ENCODE measurements around the gene JAG2.
A peak's percentile ranks its signal among the peaks of the same experiment; 100 is the strongest.

The JAG2 gene

GRCh38 chr14:105096206-105096875 lies 72.2 kb downstream of the JAG2 start:
- DNase-seq (ENCODE audit: low read depth), result no peak
- TF ChIP-seq, protein P1, sequence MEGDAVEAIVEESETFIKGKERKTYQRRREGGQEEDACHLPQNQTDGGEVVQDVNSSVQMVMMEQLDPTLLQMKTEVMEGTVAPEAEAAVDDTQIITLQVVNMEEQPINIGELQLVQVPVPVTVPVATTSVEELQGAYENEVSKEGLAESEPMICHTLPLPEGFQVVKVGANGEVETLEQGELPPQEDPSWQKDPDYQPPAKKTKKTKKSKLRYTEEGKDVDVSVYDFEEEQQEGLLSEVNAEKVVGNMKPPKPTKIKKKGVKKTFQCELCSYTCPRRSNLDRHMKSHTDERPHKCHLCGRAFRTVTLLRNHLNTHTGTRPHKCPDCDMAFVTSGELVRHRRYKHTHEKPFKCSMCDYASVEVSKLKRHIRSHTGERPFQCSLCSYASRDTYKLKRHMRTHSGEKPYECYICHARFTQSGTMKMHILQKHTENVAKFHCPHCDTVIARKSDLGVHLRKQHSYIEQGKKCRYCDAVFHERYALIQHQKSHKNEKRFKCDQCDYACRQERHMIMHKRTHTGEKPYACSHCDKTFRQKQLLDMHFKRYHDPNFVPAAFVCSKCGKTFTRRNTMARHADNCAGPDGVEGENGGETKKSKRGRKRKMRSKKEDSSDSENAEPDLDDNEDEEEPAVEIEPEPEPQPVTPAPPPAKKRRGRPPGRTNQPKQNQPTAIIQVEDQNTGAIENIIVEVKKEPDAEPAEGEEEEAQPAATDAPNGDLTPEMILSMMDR (IDR thresholded peaks at IDR 0.05; ENCODE audit: insufficient read depth, low read depth, low read length, missing control alignments), result no peak
- H3K4me3 ChIP-seq (ENCODE audit: low read length), result no peak overlapping the region

- DNase-seq (ENCODE audit: low read depth), result no peak
- H3K4me3 ChIP-seq (ENCODE audit: low read length), result no peak overlapping the region
- TF ChIP-seq, protein P1 (IDR thresholded peaks at IDR 0.05; ENCODE audit: insufficient read depth, low read depth, low read length, missing control alignments), result no peak
Observed at GRCh38 chr14:105095236-105095805, 73.3 kb downstream of the JAG2 start.

- H3K4me3 ChIP-seq (ENCODE audit: low read length), result peak overlapping the region; percentile 64
- TF ChIP-seq, protein P1 (IDR thresholded peaks at IDR 0.05; ENCODE audit: insufficient read depth, low read depth, low read length, missing control alignments), result no peak
- DNase-seq (ENCODE audit: low read depth), result no peak
Observed at GRCh38 chr14:105094193-105094907, 74.2 kb downstream of the JAG2 start.

DNA sequence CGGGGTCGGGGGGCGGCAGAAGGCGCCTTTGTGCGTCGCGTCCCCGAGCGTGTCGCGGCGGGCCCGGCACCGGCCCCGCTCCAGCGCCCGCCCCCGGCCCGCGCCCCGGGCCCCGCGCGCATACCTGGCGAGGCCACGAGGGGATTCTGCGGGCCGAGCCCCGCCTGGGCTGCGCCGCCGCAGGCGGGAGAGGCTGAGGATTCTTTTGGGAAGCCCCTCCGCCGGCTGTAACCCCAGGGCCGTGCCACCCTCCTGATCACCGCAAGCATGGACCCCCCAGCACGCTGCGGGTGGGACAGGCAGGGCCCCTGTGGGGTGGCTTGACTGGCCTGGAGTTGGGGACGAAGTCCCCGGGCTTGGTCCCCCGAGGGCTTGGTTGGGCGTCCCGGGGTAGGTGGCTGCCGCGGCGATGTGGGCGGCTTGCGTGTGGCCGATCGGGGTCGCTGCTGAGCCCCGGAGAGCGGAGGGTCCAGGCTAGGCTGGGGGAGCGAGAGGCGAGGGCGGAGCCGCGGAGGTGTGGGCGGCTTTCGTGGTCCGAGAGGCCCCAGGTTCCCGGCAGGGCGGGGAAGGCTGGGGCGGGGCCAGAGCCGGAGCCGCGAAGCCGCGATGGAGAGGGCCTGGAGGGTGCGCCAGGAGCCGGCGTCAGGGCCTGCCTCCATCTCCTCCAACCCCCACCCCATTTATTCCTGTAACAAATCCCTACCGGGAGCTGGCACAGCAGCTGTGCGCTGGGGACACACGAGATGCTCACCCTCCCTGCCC lies 75.0 kb downstream of the JAG2 start:
- DNase-seq (ENCODE audit: low read depth), result peak; percentile 79
- TF ChIP-seq, protein P1 (IDR thresholded peaks at IDR 0.05; ENCODE audit: insufficient read depth, low read depth, low read length, missing control alignments), result peak; percentile 11

GRCh38 chr14:105093038-105093430 lies 75.5 kb downstream of the JAG2 start:
- H3K4me3 ChIP-seq (ENCODE audit: low read length), result peak overlapping the region; percentile 48
- TF ChIP-seq, protein P1 (IDR thresholded peaks at IDR 0.05; ENCODE audit: insufficient read depth, low read depth, low read length, missing control alignments), result no peak
- DNase-seq (ENCODE audit: low read depth), result peak; percentile 60

More for the DNA sequence above, 75.0 kb downstream of the JAG2 start:
- H3K4me3 ChIP-seq (ENCODE audit: low read length), result peak overlapping the region; percentile 64

DNA sequence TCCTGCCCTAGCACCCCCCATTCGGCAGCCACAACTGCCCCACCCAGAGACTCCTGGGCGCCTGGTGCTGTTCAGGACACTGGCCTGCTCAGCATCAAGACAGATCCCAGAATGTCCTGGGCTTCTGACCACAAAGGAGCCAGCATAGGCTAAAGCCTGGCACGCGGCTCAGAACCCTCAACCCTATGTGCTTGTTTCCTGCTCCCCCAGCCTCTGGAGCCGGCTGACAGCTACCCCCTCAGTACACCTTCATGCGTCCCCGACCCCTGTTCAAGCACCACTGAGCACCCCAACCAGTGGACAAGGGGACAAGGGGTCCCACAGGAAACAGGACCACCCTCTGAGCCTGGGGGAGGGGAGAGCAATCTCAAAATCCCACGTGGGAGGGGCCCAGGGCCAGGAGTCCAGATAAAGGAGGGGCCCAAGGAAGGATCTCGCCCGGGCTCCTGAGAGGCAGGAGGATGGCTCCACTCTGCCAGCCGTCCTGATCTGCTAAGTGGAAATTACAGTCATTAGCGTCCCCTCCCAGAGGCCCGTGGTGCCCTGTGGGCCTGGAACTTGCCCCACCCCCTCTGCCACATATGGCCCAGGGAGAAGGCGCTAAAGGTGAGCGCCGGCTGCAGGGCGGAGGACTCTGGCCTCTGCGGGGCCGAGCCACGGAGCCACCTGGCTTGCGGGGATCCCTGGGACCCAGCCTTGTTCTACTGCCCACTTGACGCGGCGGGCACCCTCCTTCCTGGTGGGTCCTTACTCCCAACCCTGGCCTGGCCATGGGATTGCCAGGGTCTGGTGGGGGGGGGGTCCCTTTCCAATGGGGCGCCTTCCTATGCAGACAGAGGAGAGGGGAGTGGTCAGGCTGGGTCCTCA lies 76.2 kb downstream of the JAG2 start:
- TF ChIP-seq, protein P1 (IDR thresholded peaks at IDR 0.05; ENCODE audit: insufficient read depth, low read depth, low read length, missing control alignments), result no peak
- peak overlapping the region; percentile 48 for H3K4me3 ChIP-seq (ENCODE audit: low read length)
- DNase-seq (ENCODE audit: low read depth), result peak; percentile 41

All from epithelial cell of esophagus (primary cell).